PC-9 (cell line): ENCODE data around the gene ABHD5.

Experiments
- EZH2 ChIP-seq: fragments of 200-600 bp; sonication (generic); IDR thresholded peaks from 2 replicates; pipeline ENCODE4 v1.8.0; 2017; ENCODE audit warnings: antibody characterized with exemption, low read depth
- TF ChIP-seq, protein P1 (sequence below): fragments of 200-600 bp; sonication (generic); conservative IDR thresholded peaks from 2 replicates; pipeline ENCODE4 v1.6.1; 2017; ENCODE audit warnings: mixed run types, antibody characterized with exemption, mild to moderate bottlenecking, moderate library complexity

- TF ChIP-seq, protein P1, sequence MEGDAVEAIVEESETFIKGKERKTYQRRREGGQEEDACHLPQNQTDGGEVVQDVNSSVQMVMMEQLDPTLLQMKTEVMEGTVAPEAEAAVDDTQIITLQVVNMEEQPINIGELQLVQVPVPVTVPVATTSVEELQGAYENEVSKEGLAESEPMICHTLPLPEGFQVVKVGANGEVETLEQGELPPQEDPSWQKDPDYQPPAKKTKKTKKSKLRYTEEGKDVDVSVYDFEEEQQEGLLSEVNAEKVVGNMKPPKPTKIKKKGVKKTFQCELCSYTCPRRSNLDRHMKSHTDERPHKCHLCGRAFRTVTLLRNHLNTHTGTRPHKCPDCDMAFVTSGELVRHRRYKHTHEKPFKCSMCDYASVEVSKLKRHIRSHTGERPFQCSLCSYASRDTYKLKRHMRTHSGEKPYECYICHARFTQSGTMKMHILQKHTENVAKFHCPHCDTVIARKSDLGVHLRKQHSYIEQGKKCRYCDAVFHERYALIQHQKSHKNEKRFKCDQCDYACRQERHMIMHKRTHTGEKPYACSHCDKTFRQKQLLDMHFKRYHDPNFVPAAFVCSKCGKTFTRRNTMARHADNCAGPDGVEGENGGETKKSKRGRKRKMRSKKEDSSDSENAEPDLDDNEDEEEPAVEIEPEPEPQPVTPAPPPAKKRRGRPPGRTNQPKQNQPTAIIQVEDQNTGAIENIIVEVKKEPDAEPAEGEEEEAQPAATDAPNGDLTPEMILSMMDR: no peak
- TF ChIP-seq EZH2: no peak
These were observed 16.2 kb upstream of the ABHD5 start for GRCh38 chr3:43674345-43675085.
